ENCODE measurements around the gene WDTC1.
A peak's percentile ranks its signal among the peaks of the same experiment; 100 is the strongest.
"Not testable (repeated sequence)": the region's sequence is repeated elsewhere in the genome, so short reads cannot be mapped to it uniquely, and the experiment has no call there.

The WDTC1 gene

GRCh38 chr1:27246194-27246593 is 11.8 kb downstream of the WDTC1 start:
- FAIRE-seq (no peak), DNase-seq (ENCODE audit: insufficient read length, low spot score) (no peak)

- no peak for FAIRE-seq
- no peak for DNase-seq (ENCODE audit: insufficient read length, low spot score)
These were observed 19.2 kb downstream of the WDTC1 start for GRCh38 chr1:27253596-27253995.

- DNase-seq (ENCODE audit: insufficient read length, low spot score) (no peak), FAIRE-seq (no peak)
These were observed 20.7 kb downstream of the WDTC1 start for GRCh38 chr1:27255136-27255535.

- DNase-seq (ENCODE audit: insufficient read length, low spot score) (no peak), FAIRE-seq (no peak)
These were observed 22.7 kb downstream of the WDTC1 start for GRCh38 chr1:27257155-27257554.

DNA sequence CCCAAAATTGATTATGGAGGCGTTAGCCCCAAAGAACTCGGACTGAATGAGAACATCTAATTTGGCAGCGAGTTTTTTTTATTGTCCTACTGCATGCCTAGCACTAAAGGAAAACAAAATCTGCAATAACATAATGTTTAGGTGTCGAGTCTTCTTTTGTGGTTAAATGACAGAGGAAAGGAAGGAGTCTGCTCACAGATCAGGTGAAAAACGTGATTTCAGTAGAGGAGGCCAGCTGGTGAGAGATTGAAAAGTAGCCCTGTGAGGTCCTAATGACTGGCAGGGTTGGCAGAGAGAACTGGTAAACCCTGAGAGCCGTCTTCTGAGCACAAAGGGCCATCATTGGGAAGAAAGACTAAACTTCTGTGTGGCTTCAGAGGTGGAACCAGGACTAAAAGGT is 24.2 kb downstream of the WDTC1 start:
- FAIRE-seq, result no peak
- no peak for DNase-seq (ENCODE audit: insufficient read length, low spot score)

DNA sequence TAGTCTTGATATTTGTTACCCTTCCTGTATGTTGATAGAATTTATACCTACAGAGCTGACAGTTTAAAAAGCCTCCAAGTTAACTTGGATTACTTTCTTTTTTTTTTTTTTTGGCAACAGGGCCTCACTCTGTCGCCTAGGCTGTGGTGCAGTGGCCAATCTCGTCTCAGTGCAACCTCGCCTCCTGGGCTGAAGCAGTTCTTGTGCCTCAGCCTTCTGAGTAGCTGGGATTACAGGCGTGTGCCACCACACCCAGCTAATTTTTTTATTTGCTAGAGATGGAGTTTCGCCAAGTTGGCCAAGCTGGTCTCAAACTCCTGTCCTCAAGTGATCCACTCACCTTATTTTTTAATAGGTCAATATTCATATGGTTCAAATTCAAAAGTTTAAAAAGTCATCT is 32.7 kb downstream of the WDTC1 start:
- no peak for DNase-seq (ENCODE audit: insufficient read length, low spot score)
- no peak for FAIRE-seq

- FAIRE-seq (no peak), DNase-seq (ENCODE audit: insufficient read length, low spot score) (no peak)
These were observed 34.8 kb downstream of the WDTC1 start for GRCh38 chr1:27269276-27269675.

DNA sequence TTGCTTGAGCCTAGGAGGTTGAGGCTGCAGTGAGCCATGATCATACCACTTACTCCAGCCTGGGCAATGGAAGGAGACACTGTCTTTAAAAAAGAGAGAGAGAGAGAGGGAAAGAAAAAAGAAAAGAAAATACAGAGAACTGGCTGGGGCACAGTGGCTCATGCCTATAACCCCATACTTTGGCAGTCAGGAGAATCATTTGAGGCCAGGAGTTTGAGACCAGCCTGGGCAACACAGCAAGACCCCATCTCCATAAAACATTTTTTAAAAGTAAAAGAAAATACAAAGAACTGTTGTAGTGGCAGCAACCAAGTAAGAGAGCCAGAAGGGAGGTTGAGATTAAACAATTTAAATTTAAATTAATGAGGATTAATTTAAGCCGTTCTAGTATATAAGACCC is 39.8 kb downstream of the WDTC1 start:
- no peak for FAIRE-seq
- no peak for DNase-seq (ENCODE audit: insufficient read length, low spot score)

DNA sequence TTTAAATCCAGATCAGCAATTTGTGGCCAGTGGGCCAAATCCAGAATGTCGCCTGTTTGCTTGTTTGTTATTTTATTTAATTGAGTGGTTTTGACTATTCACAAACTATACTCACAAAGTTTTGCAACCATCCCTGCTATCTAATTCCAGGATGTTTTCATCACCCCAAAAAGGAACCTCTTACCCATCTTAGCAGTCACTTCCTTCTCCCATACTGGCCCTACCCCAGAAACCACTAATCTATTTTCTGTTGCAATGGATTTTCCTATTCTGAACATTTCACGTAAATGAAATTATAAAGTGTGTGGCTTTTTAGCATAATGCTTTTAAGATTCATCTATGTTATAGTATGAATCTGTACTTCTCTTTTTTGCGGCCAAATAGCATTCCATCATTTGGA is 41.3 kb downstream of the WDTC1 start:
- DNase-seq (ENCODE audit: insufficient read length, low spot score), result no peak
- no peak for FAIRE-seq

- FAIRE-seq, result no peak
- peak; percentile 79 for DNase-seq (ENCODE audit: insufficient read length, low spot score)
These were observed 50.2 kb downstream of the WDTC1 start for GRCh38 chr1:27284425-27285273.

- FAIRE-seq (no peak), DNase-seq (ENCODE audit: insufficient read length, low spot score) (no peak)
These were observed 50.8 kb downstream of the WDTC1 start for GRCh38 chr1:27285274-27285660.

DNA sequence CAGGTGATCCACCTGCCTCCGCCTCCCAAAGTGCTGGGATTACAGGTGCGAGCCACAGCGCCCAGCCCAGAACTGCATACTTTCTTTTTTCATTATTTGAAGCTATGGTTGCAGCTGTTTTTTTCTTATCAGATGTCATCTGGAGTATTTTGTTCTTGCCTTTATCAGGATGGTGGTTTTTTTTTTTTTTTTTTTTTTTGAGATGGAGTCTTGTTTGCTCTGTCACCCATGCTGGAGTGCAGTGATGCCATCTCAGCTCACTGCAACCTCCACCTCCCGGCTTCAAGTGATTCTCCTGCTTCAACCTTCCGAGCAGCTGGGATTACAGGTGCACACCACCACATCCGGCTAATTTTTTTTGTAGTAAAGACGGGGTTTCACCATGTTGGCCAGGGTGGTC is 51.4 kb downstream of the WDTC1 start:
- DNase-seq (ENCODE audit: insufficient read length, low spot score); FAIRE-seq: not testable (repeated sequence)

DNA sequence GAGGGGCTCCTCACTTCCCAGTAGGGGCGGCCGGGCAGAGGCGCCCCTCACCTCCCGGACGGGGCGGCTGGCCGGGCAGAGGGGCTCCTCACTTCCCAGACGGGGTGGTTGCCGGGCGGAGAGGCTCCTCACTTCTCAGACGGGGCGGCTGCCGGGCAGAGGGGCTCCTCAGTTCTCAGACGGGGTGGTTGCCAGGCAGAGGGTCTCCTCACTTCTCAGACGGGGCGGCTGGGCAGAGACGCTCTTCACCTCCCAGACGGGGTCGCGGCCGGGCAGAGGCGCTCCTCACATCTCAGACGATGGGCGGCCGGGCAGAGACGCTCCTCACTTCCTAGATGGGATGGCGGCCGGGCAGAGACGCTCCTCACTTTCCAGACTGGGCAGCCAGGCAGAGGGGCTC is 54.7 kb downstream of the WDTC1 start:
- FAIRE-seq; DNase-seq (ENCODE audit: insufficient read length, low spot score): not testable (repeated sequence)

DNA sequence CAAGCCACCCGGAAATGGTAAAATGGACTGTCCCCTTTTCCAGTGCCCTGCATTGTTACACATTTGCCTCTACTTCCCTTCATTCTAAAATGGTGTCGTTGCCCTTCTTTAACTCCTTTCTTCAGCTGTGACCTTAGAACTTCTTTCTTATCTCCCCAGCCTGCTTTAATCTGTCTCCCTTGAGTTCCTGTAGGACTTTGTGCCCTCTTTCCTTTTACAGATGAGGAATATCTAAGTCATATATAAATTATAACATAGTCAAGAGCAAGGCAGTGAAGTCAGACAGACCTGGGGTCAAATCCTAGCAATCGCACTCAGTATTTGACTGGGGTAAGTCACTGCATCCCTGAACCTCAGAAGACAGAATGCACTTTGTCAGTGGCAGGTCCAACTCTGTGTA is 56.1 kb downstream of the WDTC1 start:
- DNase-seq (ENCODE audit: insufficient read length, low spot score) (no peak), FAIRE-seq (no peak)

- FAIRE-seq, result no peak
These were observed 57.7 kb downstream of the WDTC1 start for GRCh38 chr1:27292106-27292505.

DNA sequence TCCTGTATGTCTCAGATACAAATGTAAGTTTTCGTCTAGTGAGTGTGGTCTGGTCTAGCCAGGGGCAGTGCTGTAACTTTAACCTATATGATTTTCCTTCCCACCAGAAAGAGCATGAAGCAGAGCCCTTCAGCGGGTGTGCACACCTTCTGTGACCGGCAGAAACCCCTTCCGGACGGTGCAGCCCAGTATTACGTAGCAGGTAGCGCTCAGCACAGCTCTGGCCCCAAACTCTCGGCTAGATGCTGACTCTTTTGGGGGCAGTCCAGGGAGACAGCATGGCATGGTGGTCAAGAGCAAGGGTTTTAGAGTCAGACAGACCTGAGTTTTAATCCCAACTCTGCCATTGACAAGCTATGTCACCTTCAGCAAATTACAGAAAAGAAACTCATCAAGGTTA is 59.5 kb downstream of the WDTC1 start:
- DNase-seq (ENCODE audit: insufficient read length, low spot score) (no peak), FAIRE-seq (no peak)

More at GRCh38 chr1:27292106-27292505, 57.7 kb downstream of the WDTC1 start:
- DNase-seq (ENCODE audit: insufficient read length, low spot score), result no peak

GRCh38 chr1:27296773-27297291 is 62.4 kb downstream of the WDTC1 start:
- FAIRE-seq, result peak; percentile 49
- DNase-seq (ENCODE audit: insufficient read length, low spot score), result peak; percentile 56

DNA sequence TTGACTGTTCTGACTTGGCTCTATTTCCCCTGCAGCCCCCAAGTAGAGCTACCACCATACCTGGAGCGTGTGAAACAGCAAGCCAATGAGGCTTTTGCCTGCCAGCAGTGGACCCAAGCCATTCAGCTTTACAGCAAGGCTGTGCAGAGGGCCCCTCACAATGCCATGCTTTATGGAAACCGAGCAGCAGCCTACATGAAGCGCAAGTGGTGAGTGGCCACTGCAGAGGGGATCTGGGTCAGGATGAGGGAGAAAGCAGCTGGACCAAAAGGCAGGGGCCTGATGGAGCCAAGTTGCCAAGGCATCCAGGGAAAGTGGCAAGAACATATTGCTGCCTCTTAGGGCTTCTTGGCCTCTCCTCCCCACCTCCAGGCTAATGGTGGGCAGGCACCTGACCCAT is 63.5 kb downstream of the WDTC1 start:
- FAIRE-seq, result no peak
- no peak for DNase-seq (ENCODE audit: insufficient read length, low spot score)

GRCh38 chr1:27298632-27299384 is 64.4 kb downstream of the WDTC1 start:
- DNase-seq (ENCODE audit: insufficient read length, low spot score), result no peak
- peak; percentile 40 for FAIRE-seq

GRCh38 chr1:27299385-27300271 is 65.2 kb downstream of the WDTC1 start:
- peak; percentile 64 for FAIRE-seq
- DNase-seq (ENCODE audit: insufficient read length, low spot score), result peak; percentile 54
